Calu3 (cell line): ENCODE results near the gene GOLGA1. TPM values are rescaled to one million over a fixed set of nuclear protein-coding genes. Genes with fewer than 3 reads are reported as not detected.
A peak's percentile ranks its signal among the peaks of the same experiment; 100 is the strongest.

Source experiments
- BruUV-seq: library from RNA; stranded (reverse); fragments of 400-500 nt; replicated peaks from 2 replicates; lab custom pipeline; 2021; lab: Mats Ljungman, UMichigan
- CTCF ChIA-PET: fragments of 300-600 bp; sonication (Branson Sonifier 250); formaldehyde crosslinking; loops from one replicate; lab custom pipeline; 2022; ENCODE audit warnings: antibody characterized with exemption; lab: Charles Lee
- DNase-seq: peaks from one replicate; pipeline ENCODE4 v3.0.0; 2022
- H3K27ac Mint-ChIP-seq: one replicate; pipeline ENCODE4 v1.8.0; 2022; ENCODE audit warnings: mixed read lengths; ENCODE audit not compliant: unreplicated experiment
- H3K27me3 Mint-ChIP-seq: one replicate; pipeline ENCODE4 v1.8.0; 2022; ENCODE audit warnings: mixed read lengths; ENCODE audit not compliant: unreplicated experiment
- H3K36me3 Mint-ChIP-seq: one replicate; pipeline ENCODE4 v1.8.0; 2022; ENCODE audit warnings: mild to moderate bottlenecking, moderate library complexity, mixed read lengths; ENCODE audit not compliant: insufficient read depth, unreplicated experiment
- H3K4me1 Mint-ChIP-seq: one replicate; pipeline ENCODE4 v1.8.0; 2022; ENCODE audit warnings: mild to moderate bottlenecking, low read depth, mixed read lengths; ENCODE audit not compliant: unreplicated experiment
- H3K4me3 Mint-ChIP-seq: one replicate; pipeline ENCODE4 v1.8.0; 2022; ENCODE audit warnings: mild to moderate bottlenecking, low read depth, moderate library complexity, mixed read lengths; ENCODE audit not compliant: unreplicated experiment
- H3K9me3 Mint-ChIP-seq: one replicate; pipeline ENCODE4 v1.8.0; 2022; ENCODE audit warnings: low read depth, mixed read lengths; ENCODE audit not compliant: unreplicated experiment
- CTCF ChIP-seq: fragments of 200-600 bp; IDR thresholded peaks from one replicate; pipeline ENCODE4 v1.8.0; 2022; ENCODE audit warnings: antibody characterized with exemption; ENCODE audit not compliant: unreplicated experiment
- intact Hi-C: fragments of 100-400 bp; cut with micrococcal nuclease; formaldehyde crosslinking; loops from one replicate; pipeline ENCODE4 v1.10.0; 2022; ENCODE audit not compliant: unreplicated experiment
- total RNA-seq: library from RNA; stranded (reverse); gene quantifications from 2 replicates; pipeline ENCODE4 v1.2.3, GENCODE V29; 2022

Gene GOLGA1
- total RNA-seq, 1 experiment from 2014 or later, result 13.4 TPM

- CTCF ChIA-PET, result no interaction called here
- Mint-ChIP-seq H3K4me3 (peak overlapping the region; percentile 90), H3K36me3 (peaks cover 56% of the 10 kb centered on the region), H3K27me3 (no peaks in the 10 kb centered on the region), H3K4me1 (peaks cover 17% of the 10 kb centered on the region), H3K27ac (no peak overlapping the region), H3K9me3 (no peaks in the 10 kb centered on the region)
- no peak for DNase-seq
- no TSS peak for BruUV-seq
- TF ChIP-seq CTCF, result no peak
- intact Hi-C loops, result no loop called here
These were observed 69.7 kb downstream of the GOLGA1 start for GRCh38 chr9:124871156-124871561.

- DNase-seq, result no peak
- Mint-ChIP-seq H3K4me3 (peak overlapping the region; percentile 90), H3K27ac (no peak overlapping the region), H3K36me3 (peaks cover 53% of the 10 kb centered on the region), H3K4me1 (peaks cover 17% of the 10 kb centered on the region), H3K27me3 (no peaks in the 10 kb centered on the region), H3K9me3 (no peaks in the 10 kb centered on the region)
- CTCF ChIA-PET, result no interaction called here
- intact Hi-C loops, result loop anchor here (1.0 kb wide), 1 partner anchor 24 kb away; no protein-coding TSS in a partner anchor
- TF ChIP-seq CTCF, result no peak
- BruUV-seq, result no TSS peak
These were observed 70.2 kb downstream of the GOLGA1 start for GRCh38 chr9:124870723-124871122.

GRCh38 chr9:124869986-124870560, 70.8 kb downstream of the GOLGA1 start:
- Mint-ChIP-seq H3K4me3 (peak overlapping the region; percentile 90), H3K27ac (no peak overlapping the region), H3K36me3 (peaks cover 47% of the 10 kb centered on the region), H3K9me3 (no peaks in the 10 kb centered on the region), H3K27me3 (no peaks in the 10 kb centered on the region), H3K4me1 (peaks cover 17% of the 10 kb centered on the region)
- no peak for DNase-seq
- no peak for TF ChIP-seq CTCF
- BruUV-seq, result TSS peak; percentile 69
- CTCF ChIA-PET, result no interaction called here
- intact Hi-C loops, result loop anchor here (1.0 kb wide), 1 partner anchor 24 kb away; no protein-coding TSS in a partner anchor

- no peak for TF ChIP-seq CTCF
- intact Hi-C loops, result no loop called here
- H3K9me3 Mint-ChIP-seq, result no peaks in the 10 kb centered on the region
- no peak for DNase-seq
- H3K4me1 Mint-ChIP-seq, result peaks cover 17% of the 10 kb centered on the region
- BruUV-seq, result no TSS peak
- no peak overlapping the region for H3K27ac Mint-ChIP-seq
- H3K4me3 Mint-ChIP-seq, result peak overlapping the region; percentile 90
- no peaks in the 10 kb centered on the region for H3K27me3 Mint-ChIP-seq
- peaks cover 44% of the 10 kb centered on the region for H3K36me3 Mint-ChIP-seq
- CTCF ChIA-PET, result no interaction called here
These were observed 71.4 kb downstream of the GOLGA1 start for GRCh38 chr9:124869466-124869985.
